GM18861 (cell line): Measurements from ENCODE around the gene THSD4.

ENCODE experiments used
- ATAC-seq: cut with Tn5 transposase; IDR thresholded peaks from one replicate; pipeline ENCODE4 v1.9.1; 2021; ENCODE audit not compliant: unreplicated experiment

Gene THSD4

DNA sequence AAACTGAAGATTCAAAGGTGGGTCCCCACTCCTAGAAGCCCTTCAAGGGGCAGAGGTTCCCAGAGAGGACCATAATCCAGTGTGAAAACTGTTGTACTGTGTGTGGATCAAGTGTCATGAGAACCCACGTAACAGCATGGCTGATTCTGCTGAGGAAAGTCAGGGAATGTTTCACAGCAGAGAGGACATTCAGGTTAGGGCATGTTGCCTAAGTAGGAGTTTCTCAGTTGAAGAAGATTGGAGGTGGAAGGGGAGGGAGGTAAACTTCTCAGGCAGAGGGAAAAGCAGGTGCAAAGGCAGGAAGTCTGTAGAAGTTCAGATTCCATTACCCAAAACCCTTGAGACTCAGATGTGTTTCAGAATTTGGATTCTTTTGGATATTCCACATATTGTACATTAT lies 448.9 kb downstream of the THSD4 start:
- ATAC-seq: no peak

DNA sequence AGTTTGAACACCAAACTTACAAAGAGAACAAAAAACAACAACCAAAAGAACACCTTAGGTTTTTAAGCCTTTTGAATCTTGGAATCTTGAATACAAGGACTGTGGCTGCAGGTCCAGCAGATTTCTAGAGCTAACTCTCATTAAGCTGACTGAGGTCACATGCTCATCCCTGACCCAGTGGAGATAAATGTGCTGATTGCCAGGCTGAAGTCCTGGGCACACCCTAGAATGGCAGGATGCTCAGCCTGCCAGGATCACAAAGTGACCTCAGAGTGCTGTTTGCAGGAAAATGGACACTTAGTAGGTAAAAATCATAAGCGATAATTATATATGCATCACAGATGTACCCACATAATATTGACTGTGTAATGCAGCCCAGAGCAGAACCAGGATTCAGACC lies 449.7 kb downstream of the THSD4 start:
- ATAC-seq: no peak

- no peak for ATAC-seq
These were observed 450.4 kb downstream of the THSD4 start for GRCh38 chr15:71565631-71566160.

DNA sequence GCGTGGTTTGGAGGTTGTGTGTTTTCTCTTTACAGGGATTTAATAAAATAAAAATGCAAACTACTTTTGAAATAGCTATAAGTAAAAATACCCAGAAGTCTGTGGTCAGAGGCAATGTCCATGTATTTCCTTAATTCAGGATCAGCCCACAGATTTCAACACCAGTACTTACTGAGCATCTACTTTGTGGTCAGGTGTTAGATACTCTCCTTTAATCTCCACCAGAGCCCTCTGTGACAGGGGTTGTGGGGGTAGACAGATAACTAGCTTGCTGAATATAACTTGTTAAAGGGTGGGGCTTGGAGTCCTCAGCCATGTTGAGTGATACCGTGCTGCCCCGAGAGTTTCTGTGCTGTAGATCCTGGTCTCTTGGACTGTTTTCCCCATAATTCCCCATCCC lies 451.0 kb downstream of the THSD4 start:
- ATAC-seq: no peak

GRCh38 chr15:71567173-71567572 lies 451.9 kb downstream of the THSD4 start:
- no peak for ATAC-seq

DNA sequence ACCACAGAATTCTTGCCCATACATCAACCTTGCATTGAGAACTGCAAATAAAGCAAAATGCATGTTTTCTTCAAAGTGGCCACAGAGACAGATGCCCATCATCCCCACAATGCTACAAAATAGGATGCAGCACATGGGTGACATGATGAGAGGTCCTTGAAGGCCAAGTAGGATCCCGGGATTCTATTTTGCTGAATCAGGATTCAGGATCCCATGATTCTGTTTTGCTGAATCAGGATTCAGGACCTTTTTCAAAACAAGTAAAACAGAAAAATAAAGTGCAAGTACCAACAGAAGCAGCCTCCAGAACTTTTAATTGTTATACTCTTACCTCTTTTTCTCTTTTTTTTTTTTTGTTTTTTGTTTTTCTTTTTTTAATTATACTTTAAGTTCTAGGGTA lies 453.0 kb downstream of the THSD4 start:
- ATAC-seq: no peak

DNA sequence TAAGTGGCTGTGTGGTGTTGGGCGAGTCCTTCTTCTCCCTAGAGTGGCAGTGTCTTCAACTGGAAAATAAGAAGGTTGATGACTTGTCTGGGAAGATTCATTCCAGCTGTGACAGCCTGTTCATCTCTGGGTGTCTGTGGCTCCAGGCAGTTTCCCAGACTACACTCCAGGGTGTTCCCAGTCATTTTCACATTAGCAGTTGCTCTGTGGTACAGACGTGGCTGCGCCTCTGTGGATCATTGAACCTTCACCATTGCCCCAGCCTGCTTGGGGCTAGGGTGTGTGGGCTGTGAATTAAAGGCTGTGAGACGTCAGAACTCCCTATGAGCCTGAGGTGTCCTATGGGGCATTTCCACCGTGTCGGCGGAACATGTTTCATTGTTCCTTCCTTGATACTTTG lies 455.5 kb downstream of the THSD4 start:
- no peak for ATAC-seq

DNA sequence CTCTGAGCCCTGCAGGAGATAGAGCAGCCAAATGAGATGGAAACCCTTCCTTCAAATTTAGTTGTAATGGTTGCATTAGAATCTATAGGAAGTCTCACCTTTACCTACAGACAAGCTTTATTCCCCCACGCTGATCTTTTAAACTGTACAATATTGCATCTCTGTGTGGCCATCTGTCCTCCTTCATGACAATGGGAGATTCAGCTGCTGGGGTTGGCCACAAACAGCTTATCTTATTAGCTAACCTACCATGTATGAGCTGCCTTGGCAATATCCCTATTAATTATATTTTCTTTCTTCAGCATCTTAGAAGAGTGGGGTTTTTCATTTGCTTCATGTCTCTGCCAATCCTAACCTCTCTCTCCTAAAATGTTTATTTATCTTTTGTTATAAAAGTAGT lies 456.4 kb downstream of the THSD4 start:
- ATAC-seq: no peak

GRCh38 chr15:71572452-71573053 lies 457.3 kb downstream of the THSD4 start:
- no peak for ATAC-seq

GRCh38 chr15:71573599-71573998 lies 458.3 kb downstream of the THSD4 start:
- no peak for ATAC-seq

GRCh38 chr15:71575474-71576045 lies 460.3 kb downstream of the THSD4 start:
- ATAC-seq: no peak

- ATAC-seq: no peak
These were observed 461.8 kb downstream of the THSD4 start for GRCh38 chr15:71577071-71577470.

DNA sequence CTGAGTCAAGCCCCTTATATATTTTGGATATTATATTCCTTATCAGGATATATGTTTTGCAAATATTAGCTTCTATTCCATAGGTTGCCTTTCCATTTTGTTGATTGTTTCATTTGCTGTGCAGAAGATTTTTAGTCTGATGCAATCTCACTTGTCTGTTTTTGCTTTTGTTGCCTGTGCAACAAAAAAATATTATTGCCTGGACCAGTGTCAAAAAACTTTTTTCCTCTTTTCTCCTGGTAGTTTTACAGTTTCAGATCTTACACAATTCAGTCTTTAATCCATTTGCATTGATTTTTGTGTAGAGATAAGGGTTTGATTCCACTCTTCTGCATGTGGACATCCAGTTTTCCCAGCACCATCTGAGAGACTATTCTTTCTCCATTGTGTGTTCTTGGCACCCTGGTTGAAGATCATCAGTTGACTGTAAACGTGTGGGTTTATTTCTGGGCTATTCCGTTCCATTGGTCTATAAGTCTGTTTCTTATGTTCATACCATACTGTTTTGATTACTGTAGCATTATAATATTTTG lies 466.2 kb downstream of the THSD4 start:
- ATAC-seq: no peak

- ATAC-seq: no peak
These were observed 469.9 kb downstream of the THSD4 start for GRCh38 chr15:71585159-71585558.

GRCh38 chr15:71586463-71586862 lies 471.2 kb downstream of the THSD4 start:
- no peak for ATAC-seq

GRCh38 chr15:71588746-71589145 lies 473.5 kb downstream of the THSD4 start:
- ATAC-seq: no peak

DNA sequence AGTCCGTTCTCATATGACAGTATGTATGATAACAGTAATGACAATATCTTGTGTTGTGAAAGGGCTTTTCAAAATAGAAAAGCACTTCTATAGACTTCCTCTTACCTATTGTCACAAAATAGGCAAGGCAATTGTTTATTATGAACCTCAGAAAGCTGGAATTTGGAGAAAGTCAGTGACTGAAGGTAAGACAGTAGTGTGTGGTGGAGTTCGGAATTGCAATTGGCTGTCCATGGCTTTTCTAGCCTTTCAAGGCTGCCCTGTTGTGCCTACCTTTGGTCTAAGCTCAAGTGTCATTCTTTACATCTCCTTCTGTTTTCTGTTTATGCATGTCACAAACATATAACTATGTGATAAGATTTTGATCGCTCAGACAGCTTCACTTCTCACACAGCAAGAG lies 475.8 kb downstream of the THSD4 start:
- ATAC-seq: no peak

- ATAC-seq: no peak
These were observed 476.9 kb downstream of the THSD4 start for GRCh38 chr15:71592203-71592602.

GRCh38 chr15:71595846-71596553 lies 480.7 kb downstream of the THSD4 start:
- ATAC-seq: no peak

- no peak for ATAC-seq
These were observed 481.4 kb downstream of the THSD4 start for GRCh38 chr15:71596672-71597071.

- ATAC-seq: no peak
These were observed 481.9 kb downstream of the THSD4 start for GRCh38 chr15:71597126-71597525.

DNA sequence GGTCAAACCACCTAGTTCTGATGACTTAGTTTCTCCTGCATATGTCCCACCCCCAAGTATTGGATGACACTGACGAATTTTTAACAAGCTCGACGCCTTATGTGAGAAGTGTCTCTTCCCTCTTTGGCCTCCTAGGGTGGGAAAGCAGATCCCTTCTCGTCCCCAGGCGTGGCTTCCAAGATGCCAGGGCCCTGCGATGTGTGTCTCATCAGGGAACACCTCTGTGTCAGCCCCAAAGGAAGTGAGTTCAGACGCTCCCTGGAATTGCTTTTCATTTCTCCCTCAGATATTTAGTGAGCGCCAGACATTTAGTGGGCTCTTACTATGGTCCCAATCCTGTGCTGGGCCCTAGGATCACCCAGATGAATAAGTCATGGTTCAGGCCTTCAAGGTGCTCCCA lies 482.4 kb downstream of the THSD4 start:
- ATAC-seq: no peak
